ENCODE results near the gene ERBB3.

DNA sequence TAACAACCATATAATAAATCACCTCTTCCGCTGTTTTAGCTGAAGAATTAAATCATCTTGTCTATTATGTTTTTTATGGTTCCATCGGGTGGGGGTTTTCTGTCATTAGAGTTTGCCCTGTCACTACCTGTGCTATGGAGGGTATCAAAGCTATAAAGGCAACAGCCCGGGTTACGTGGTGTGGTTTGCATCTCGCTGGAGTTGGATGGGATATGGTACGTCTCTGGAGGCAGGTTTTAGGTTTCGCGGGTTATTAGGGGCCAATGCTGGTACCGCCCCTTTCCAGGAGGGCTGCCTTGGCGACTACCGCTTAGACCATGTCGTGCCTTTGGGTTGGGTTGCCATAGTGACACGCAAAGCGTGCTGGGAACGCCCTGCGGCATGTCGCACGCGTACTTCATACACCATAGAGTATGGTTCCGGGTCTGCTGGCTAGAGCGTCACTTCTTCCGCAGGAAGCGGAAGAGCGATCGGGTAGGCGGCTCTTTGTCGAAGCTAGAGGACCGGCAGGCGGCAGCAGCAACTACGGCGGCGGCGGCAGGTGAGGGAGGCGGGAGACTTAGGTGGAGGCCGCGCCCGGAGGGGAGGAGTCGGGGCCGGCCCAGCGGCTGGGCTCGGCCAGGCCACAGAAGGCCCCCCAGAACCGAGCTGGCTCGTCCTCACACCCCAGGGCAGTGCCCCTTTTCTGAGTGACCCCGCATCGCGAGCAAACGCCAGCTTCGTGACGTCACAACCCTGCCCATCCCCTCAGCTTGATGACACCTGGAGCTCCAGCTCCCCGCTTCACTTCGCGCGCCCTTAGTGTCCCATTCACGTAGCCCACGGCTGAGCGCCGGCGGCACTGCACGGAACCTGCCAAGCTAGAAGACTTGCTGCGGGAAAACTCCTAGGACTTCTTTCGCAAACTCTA is 38.1 kb downstream of the ERBB3 start, which contains the start of gene ZC3H10:
- TF ChIP-seq, protein P1, sequence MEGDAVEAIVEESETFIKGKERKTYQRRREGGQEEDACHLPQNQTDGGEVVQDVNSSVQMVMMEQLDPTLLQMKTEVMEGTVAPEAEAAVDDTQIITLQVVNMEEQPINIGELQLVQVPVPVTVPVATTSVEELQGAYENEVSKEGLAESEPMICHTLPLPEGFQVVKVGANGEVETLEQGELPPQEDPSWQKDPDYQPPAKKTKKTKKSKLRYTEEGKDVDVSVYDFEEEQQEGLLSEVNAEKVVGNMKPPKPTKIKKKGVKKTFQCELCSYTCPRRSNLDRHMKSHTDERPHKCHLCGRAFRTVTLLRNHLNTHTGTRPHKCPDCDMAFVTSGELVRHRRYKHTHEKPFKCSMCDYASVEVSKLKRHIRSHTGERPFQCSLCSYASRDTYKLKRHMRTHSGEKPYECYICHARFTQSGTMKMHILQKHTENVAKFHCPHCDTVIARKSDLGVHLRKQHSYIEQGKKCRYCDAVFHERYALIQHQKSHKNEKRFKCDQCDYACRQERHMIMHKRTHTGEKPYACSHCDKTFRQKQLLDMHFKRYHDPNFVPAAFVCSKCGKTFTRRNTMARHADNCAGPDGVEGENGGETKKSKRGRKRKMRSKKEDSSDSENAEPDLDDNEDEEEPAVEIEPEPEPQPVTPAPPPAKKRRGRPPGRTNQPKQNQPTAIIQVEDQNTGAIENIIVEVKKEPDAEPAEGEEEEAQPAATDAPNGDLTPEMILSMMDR (conservative IDR thresholded peaks at IDR 0.05; ENCODE audit: low read length) = peak; percentile 64
- TF ChIP-seq EZH2phosphoT487 (IDR thresholded peaks at IDR 0.05; ENCODE audit: borderline replicate concordance, low read depth, low read length) = no peak
